ENCODE data around the gene TNP2. TPM values are rescaled to one million over a fixed set of nuclear protein-coding genes. Genes with fewer than 3 reads are reported as not detected.

The TNP2 gene
- total RNA-seq, 2 donors from 2014 or later = not detected

DNA sequence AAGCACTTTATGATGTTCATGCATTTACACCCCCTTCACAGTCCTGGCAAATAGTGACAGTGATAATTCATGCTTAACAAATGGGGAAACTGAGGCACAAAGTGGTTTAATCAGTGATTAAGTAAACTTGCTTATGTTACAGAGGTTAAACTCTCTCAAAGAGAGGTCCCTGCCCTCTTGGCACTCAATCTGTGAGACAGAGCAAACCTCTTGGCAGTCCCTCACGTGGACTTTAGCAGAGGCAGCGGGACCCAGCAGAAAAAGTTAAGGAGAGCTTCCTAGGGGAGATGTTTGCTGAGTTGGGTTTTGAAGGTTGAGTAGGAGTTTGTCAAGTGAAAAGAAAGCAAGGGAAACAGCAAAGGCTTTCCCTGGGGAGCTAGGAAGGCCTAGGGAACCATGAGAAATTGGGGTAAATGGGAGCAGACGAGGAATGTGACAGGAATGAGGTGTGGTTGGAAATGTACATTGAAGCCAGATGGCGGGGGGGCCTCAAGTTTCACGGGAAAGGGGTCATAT, 23.8 kb downstream of the TNP2 start:
- TF ChIP-seq, protein P1, sequence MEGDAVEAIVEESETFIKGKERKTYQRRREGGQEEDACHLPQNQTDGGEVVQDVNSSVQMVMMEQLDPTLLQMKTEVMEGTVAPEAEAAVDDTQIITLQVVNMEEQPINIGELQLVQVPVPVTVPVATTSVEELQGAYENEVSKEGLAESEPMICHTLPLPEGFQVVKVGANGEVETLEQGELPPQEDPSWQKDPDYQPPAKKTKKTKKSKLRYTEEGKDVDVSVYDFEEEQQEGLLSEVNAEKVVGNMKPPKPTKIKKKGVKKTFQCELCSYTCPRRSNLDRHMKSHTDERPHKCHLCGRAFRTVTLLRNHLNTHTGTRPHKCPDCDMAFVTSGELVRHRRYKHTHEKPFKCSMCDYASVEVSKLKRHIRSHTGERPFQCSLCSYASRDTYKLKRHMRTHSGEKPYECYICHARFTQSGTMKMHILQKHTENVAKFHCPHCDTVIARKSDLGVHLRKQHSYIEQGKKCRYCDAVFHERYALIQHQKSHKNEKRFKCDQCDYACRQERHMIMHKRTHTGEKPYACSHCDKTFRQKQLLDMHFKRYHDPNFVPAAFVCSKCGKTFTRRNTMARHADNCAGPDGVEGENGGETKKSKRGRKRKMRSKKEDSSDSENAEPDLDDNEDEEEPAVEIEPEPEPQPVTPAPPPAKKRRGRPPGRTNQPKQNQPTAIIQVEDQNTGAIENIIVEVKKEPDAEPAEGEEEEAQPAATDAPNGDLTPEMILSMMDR (IDR thresholded peaks at IDR 0.05) = no peak
- Histone ChIP-seq H3K4me1 (no peaks in the 10 kb centered on the region), H3K36me3 (no peaks in the 10 kb centered on the region), H3K27ac (no peak overlapping the region), H3K9ac (ENCODE audit: low read depth in 2 of 2, low read length in 2 of 2) (no peak overlapping the region), H3K27me3 (no peaks in the 10 kb centered on the region), H3K4me3 (no peak overlapping the region), H3K9me3 (no peaks in the 10 kb centered on the region)
- intact Hi-C loops (cut with DNase I) = no loop called here
- no peak for DNase-seq

DNA sequence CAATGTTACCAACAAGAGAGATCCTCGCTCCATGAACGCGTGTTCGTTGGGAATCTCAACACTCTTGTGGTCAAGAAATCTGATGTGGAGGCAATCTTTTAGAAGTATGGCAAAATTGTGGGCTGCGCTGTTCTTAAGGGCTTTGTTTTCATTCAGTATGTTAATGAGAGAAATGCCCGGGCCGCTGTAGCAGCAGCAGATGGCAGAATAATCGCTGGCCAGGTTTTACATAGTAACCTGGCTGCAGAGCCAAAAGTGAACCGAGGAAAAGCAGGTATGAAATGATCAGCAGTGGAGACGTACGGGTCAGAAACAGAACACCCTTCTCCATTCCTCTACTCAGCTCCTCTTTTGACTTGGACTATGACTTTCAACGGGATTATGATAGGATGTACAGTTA, 26.5 kb downstream of the TNP2 start:
- Histone ChIP-seq H3K4me1 (no peaks in the 10 kb centered on the region), H3K9ac (ENCODE audit: low read depth in 2 of 2, low read length in 2 of 2) (no peak overlapping the region), H3K27ac (no peak overlapping the region), H3K36me3 (no peaks in the 10 kb centered on the region), H3K27me3 (no peaks in the 10 kb centered on the region), H3K9me3 (no peaks in the 10 kb centered on the region), H3K4me3 (no peak overlapping the region)
- intact Hi-C loops (cut with DNase I) = no loop called here
- TF ChIP-seq, protein P1 (IDR thresholded peaks at IDR 0.05) = no peak
- DNase-seq = no peak

DNA sequence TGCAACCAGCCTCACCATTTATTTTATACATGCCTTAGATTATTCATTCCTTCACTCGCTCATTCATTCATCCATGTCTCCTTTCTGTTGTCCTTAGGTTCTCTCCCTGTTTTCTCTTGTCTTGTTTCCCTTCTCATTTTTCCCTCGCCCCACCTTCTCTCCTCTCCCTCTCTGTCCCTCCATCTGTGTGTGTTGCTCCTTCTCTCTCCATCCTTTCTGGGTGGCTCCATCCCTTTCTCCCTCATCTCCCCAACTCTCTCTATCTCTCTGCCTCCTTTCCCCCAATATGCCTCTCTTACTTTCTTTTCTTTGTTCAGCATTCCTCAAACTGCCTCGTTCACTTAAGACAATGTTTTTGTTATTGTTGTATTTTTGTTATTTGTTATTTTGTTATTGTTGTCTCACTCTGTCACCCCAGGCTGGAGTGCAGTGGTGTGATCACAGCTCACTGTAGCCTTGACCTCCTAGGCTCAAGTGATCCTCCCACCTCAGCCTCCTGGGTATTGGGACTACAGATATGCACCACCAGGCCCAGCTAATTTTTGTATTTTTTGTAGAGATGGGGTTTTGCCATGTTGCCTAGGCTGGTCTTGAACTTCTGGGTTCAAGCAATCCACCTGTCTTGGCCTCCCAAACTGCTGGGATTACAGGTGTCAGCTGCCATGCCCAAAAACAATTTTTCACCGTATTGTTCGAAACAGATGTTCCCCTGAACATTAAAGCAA, 27.5 kb downstream of the TNP2 start:
- Histone ChIP-seq H3K4me3 (no peak overlapping the region), H3K9me3 (no peaks in the 10 kb centered on the region), H3K4me1 (no peaks in the 10 kb centered on the region), H3K36me3 (no peaks in the 10 kb centered on the region), H3K27ac (no peak overlapping the region), H3K27me3 (no peaks in the 10 kb centered on the region), H3K9ac (ENCODE audit: low read depth in 2 of 2, low read length in 2 of 2) (no peak overlapping the region)
- intact Hi-C loops (cut with DNase I) = no loop called here
- DNase-seq = no peak
- TF ChIP-seq, protein P1 (IDR thresholded peaks at IDR 0.05) = no peak

DNA sequence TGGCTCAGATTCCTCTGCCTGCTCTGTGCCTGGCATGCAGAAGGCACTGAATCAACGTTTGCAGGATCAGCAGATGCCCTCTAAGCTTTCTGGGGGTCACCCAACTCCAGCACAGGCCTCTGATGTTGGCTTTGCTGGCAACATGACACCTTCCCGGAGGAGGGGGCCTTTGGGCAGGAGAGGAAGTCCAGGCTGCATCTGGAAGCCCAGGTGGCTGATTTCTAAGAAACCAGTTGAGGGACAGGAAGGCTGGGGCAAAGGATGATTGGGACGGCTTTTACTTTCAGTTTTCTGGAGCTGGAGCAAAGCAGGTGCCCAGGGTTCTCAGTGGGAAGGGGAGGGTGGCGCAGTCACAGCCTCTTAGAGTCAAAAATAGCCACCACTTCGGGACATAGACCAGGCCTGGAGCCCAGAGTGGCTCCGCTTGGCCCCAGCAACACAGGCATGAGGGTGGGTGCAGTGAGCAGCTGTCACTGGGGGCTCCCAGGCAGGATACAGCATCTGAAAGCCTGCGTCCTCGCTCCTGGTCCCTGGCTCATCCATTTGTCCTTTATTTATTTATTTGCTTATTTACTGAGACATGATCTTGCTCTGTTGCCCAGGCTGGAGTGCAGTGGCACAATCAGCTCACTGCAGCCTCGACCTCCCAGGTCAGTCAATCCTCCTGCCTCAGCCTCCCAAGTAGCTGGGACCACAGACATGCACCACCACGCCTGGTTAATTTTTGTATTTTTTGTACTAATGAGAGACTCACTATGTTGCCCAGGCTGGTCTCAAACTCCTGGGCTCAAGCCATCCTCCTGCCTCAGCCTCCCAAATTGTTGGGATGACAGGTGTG, 28.3 kb downstream of the TNP2 start:
- TF ChIP-seq, protein P1 (IDR thresholded peaks at IDR 0.05) = no peak
- Histone ChIP-seq H3K9ac (ENCODE audit: low read depth in 2 of 2, low read length in 2 of 2) (no peak overlapping the region), H3K4me3 (no peak overlapping the region), H3K4me1 (no peaks in the 10 kb centered on the region), H3K9me3 (no peaks in the 10 kb centered on the region), H3K27ac (no peak overlapping the region), H3K27me3 (no peaks in the 10 kb centered on the region), H3K36me3 (no peaks in the 10 kb centered on the region)
- intact Hi-C loops (cut with DNase I) = no loop called here
- DNase-seq = no peak

DNA sequence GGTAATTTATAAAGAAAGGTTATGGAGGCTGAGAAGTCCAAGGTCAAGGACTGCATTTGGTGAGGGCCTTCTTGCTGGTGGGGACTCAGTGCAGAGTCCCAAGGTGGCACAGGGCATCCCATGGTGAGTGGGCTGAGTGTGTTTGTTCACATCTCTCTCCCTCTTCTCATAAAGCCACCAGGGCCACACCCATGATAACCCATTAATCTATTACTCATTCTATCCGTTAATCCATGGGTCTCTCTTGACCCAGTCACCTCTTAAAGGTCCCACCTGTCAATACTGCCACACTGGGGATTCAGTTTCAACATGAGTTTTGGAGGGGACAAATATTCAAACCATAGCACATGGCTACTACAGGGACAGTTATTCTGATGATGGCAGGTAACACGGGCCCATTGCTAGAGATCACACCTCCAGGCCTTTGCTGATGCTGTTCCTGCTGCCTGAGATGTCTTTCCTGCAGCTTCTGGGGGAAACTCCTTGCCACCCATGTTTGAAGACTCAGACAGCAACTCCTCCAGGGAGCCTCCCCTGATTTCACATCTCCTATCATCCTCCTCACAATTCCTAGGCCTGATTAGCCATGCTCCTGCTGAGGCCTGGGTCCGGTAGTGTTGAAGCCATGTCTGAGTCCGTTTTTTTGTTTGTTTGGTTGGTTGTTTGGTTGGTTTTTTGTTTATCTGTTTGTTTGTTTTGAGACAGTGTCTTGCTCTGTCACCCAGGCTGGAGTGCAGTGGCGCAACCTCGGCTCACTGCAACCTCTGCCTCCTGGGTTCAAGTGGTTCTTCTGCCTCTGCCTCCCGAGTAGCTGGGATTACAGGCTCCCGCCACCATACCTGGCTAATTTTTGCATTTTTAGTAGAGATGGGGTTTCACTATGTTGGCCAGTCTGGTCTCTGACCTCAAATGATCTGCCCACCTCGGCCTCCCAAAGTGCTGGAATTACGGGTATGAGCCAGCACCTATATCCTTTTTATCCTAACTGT, 29.2 kb downstream of the TNP2 start:
- Histone ChIP-seq H3K27ac (no peak overlapping the region), H3K4me3 (no peak overlapping the region), H3K9me3 (no peaks in the 10 kb centered on the region), H3K36me3 (no peaks in the 10 kb centered on the region), H3K9ac (ENCODE audit: low read depth in 2 of 2, low read length in 2 of 2) (no peak overlapping the region), H3K4me1 (peaks cover 5% of the 10 kb centered on the region), H3K27me3 (no peaks in the 10 kb centered on the region)
- TF ChIP-seq, protein P1 (IDR thresholded peaks at IDR 0.05) = no peak
- intact Hi-C loops (cut with DNase I) = no loop called here
- DNase-seq = no peak

Measured in colonic mucosa (tissue), 4 donors.